ENCODE data around the gene TANGO6.

TANGO6 gene

DNA sequence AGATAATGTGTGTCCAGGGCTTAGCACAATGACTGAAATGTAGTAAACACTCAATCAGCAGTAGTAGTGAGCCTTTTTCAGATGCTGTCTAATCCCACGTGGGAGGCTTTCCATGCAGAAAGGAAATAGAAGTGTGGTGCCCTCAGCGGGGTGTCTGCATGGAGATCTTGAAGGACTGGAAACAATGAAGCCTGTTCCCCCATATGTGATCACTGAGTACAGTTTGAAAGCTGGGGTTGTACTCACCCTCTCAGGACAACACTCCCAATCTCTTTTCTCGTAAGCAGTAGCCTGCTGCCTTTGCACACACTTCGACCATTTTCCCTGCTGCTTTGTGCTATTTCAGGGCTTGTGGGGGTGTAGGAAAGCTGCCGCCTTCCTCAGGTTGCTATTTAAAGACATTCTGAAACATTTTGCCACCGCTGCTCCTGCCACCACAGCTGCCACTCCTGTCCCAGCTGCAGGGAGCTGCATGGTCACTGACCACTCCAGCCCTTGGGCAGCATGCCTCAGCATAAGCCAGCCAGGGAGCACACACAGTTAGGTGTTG is 221.5 kb downstream of the TANGO6 start:
- DNase-seq, result no peak

DNA sequence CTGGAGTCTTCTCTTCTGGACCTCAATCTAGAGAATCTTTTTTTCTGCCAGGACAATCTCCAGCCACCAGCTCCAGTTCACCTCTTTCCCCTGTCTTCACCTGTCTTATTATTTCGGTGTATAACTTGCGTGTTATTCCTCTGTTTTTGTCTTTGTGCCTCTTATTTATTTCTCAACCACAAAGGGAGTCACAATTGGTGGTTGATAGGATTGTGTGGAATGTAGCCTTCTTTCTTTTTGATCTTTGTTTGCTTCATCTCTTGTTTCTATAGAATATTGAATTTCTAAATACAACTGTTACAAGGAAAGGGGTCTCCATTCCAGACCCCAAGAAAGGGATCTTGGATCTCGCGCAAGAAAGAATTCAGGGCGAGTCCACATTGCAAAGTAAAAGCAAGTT is 226.2 kb downstream of the TANGO6 start:
- DNase-seq, result no peak

- no peak for DNase-seq
These were observed 227.7 kb downstream of the TANGO6 start for GRCh38 chr16:69071036-69071435.

DNA sequence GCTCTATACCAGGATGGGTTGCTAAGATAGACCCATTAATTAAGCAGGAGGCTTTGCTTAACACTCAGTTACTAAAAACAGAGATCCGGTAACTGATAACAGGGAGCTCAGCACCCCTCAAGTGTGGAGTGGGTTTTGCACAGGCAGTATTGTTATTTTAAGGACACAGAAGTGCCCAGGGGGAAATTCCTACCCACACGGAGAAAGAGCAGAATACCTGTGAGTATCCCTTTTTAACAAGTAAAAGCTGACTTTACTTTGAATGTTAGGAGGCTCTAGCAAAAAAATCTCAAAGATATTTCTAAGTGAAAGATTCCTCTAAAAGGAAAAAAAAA is 229.3 kb downstream of the TANGO6 start:
- DNase-seq, result no peak

DNA sequence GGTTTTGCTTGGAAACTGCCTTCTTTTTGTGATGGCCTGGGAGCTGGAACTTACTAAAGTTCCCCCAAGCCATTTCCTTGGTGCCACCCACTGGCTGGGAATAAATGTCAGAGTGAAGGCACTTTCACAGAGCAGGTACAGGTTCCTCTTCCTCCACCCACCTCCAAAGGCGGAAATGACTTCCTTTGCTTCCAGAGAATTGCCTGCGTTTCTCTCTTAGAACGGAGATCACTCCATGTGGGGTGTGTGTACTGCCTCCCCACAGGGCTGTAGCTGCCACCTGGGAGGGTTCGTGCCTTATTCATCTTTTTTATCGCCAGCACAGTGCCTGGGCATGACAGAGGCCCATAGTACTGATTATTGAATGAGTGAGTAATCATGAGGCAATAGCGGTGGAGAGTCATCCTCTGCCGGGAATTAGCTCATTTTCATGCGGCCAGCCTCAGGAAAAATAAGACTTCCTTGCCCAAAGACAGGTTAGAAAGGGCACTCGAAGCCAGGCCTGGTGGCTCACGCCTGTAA is 229.9 kb downstream of the TANGO6 start:
- DNase-seq, result peak; percentile 65

DNA sequence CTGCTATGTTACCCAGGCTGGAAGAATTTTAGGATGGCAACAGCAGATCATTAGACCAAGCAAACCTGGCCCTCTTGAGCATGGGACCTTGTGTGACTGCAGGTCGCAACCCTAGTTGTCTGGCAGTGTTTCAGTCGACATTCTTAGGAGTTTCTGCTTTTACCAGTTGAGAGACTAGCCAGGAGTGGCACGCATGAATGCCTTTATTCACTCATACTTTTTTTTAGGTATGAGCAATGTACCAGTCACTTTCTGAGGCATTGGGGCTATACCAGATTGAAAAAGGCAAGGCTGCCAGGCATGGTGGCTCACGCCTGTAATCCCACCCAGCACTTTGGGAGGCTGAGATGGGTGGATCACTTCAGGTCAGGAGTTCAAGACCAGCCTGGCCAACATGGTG is 233.9 kb downstream of the TANGO6 start:
- no peak for DNase-seq

DNA sequence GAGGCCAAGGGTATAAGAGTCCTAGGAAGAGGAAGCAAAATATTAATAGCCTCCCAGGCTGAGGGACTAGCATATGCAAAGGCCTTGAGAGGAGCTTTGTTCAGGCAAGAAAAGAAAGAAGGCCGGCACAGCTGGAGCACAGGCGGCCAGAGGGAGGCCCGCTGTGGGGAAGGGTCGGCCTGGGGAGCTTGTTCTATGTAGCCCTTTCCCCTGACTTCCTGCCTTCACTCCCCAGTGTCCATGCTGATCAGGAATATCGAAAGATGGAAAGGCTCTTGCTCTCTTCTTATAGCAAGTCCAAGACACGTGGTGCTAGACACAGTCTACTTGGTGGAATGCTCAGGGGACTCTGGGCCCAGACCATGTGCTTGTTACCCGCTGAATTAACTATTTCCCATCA is 234.7 kb downstream of the TANGO6 start:
- DNase-seq, result no peak

GRCh38 chr16:69079697-69080096 is 236.4 kb downstream of the TANGO6 start:
- DNase-seq, result no peak

- DNase-seq, result no peak
These were observed 240.1 kb downstream of the TANGO6 start for GRCh38 chr16:69083306-69083941.

GRCh38 chr16:69084289-69084688 is 241.0 kb downstream of the TANGO6 start:
- DNase-seq, result no peak

- DNase-seq, result no peak
These were observed 241.8 kb downstream of the TANGO6 start for GRCh38 chr16:69085032-69085695.

DNA sequence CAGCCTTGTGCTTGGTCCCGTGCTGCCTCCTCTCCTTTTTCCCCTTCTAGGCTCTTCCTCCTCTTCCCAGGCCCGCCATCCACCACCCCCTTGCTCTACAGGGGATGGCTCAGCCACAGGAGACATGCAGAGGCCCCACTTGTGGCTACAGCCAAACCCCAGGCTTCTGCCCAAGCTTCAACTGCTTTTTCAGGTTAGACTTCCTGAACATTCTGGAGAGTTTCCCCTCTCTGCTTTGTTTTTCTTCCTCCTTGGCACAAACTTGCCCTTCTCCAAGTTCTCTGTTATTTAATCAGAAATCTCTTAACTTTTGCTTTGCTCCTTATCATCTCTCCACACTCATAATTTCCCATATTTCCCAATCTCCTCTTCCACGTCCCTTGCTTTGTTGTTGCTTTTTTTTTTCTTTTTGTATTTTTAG is 243.8 kb downstream of the TANGO6 start:
- no peak for DNase-seq

- DNase-seq, result no peak
These were observed 245.4 kb downstream of the TANGO6 start for GRCh38 chr16:69088684-69089083.

DNA sequence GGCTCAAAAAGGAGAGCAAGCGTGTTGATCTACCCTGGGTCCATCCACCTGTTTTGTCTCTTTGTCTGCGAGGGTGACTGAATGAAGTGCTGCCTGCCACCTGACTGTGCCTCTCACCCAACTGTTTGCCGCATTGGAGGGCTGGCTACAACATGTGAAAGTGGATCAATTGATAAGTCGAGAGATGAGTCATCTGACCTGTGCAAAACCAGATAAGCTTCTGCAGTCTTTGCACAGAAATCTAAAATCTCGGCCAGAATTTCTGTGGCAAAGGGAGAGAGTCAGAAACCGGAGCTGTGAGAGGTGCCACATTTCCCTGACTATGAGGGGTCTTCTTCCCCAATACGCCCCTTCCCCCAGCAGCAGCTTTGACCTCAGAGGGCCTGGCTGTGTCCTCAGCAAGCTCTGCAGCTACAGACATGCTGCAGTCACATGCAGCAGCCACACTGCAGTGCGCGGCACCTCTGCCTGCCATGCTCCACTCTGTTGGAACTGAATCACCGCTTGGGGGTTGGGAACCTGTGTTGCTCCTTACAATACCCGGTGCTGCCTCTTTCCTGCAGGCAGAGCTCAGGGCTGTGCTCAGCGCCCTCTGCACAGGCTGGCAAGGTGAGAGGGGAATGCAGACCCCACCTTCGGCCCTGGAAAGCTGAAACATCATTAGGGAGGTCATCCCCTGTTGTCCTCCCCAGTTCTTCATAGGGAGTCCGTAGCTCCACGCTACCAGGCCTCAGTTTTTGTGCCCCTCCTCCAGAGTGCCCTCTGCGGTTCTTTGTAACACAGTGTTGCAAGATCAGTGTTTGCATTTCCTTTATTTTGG is 246.0 kb downstream of the TANGO6 start:
- peak; percentile 85 for DNase-seq

GRCh38 chr16:69093974-69094373 is 250.6 kb downstream of the TANGO6 start:
- no peak for DNase-seq

DNA sequence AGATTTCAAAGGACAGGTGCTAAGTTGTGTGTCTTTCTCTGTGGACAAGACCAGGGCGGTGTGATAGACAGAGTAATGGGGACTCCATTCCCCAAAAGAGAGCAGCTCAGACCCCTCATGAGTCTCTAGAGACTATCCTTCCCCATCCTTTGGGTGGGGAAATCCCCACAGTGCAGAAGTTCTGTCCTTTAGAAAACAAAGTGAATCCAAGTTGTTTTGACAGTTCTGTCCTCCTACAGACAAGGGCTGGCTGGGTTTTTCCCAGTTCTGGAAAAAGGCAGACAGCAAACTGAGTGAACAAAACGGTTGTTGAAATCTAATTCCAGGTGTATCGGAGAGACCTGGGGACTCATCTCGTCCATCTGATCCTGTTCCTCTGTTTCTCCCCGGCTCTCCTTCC is 251.2 kb downstream of the TANGO6 start:
- DNase-seq, result no peak

DNA sequence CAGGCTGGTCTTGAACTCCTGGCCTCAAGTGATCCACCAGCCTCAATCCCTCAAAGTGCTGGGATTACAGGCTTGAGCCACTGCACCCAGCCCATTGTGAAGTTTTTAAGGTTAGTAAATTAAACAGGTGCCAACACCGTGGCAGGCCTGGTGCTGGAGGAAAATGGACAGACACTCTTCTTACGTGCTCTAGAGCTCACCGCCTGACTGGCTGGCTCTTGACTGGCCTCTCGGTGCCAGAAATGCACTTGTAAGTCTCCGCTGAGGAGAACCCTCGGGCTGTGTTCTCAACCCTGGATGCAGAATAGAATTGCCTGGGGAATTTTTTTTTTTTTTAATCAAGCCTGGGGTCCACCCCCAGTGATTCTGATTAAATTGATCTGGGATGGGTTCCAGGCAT is 251.9 kb downstream of the TANGO6 start:
- no peak for DNase-seq

GRCh38 chr16:69100071-69100691 is 256.9 kb downstream of the TANGO6 start:
- DNase-seq, result no peak

DNA sequence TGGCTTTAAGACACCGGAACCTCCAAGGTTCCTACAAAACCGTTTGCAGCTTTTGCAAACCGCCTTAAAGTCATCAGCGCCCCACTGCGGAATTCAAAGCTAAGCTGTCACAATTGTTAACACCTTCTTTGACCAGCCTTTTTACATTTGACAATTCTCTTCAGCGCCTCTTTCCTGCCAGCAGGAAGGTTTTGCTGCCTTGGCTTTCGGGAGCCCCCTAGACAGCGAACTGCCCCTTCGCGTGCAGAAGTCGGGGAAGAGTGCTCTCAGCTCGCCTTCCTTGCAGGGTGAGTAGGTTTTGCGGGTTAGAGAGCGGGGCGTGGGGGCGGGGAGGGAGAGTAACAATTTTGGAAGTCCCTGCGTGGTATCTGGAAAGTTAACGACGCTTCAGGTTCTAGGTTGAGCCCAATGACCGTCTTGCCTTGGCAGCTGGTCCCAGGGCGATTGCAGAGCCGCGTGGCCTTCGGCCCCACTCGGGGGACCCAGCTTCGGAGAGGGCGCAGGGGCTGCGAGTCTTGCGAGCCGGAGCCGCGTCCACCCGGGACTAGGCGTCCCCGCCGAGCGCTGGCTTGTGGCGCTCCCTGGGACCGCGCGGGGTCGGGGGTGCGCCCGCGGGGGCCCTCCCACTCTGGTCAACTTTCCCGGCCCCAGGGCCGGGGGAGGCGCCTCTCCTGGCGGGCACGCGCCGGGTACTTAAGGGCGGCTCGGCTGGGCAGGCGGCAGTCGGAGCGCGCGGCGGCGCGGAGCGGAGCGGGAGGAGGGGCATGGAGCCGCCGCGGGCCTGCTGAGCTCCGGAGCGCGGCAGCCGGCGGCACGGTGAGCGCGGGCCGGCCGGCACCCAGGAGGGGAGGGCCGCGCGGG is 262.4 kb downstream of the TANGO6 start, which contains the start of gene HAS3:
Gene HAS3, plus strand, starts transcription at position 153 of the 861 bp plus-strand sequence. CDS start 3,743 bp downstream, outside the sequence.
- DNase-seq, result peak; percentile 74

DNA sequence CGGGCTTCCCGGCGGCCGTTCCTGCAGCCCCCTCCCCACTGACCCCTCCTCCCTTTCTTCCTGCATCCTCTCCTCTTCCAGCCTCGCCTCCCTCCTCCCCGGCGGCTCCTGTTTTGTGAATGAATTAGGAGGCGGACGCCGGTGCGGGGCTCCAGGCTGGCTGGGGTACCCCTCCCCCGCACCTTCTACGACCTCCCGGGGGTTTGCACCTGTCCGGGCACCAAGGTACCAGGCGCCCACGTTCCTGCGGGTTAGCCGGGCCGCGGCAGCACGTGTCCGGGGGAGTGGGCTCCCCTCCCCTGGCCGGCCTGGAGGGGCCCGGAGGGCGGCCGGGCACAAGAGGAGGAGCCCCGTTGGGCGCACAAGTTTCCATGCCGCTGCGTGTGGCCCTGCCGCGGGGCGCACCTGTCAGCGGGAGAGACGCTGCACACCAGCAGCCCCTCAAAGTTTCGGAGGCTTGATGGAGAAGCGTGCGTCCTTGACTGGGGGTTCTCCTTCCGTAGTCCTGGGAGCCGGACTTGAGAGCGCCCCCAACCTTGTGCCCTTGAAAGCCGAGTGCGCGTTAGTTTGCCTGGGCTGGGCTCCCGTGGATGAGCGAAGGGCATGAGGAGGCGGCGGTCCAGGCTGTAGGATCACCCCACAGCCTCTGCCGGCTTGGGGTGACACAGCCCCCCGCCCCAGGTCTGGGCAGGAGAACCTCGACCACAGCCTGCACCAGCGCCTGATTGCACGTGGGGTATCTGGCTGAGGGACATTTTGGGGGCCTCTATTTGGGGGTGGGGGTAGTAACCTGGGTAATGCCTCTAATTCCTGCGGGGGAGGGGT is 263.4 kb downstream of the TANGO6 start:
- DNase-seq, result no peak

Measured in islet precursor cell (in vitro differentiated cells).